SK-N-SH (cell line): ENCODE measurements around the gene COL20A1. TPM values are rescaled to one million over a fixed set of nuclear protein-coding genes. Genes with fewer than 3 reads are reported as not detected.

Experiments used
- CTCF ChIA-PET: fragments of 300-600, 350-600 bp; formaldehyde crosslinking; extraction: SDS; loops from one replicate; lab custom pipeline; 2021; lab: Yijun Ruan, JAX
- POLR2A ChIA-PET: fragments of 350-600 bp; sonication (Branson Sonifier 250); formaldehyde crosslinking; extraction: SDS; loops from one replicate; lab custom pipeline; 2020; ENCODE audit warnings: antibody characterized with exemption, inconsistent platforms; lab: Yijun Ruan, JAX
- DNase-seq: peaks from one replicate; pipeline ENCODE4 v3.0.0; 2012
- H2AFZ ChIP-seq: fragments of 200-600 bp; sonication (generic); 2 replicates; pipeline ENCODE4 v1.8.1; 2016; ENCODE audit warnings: antibody characterized with exemption, mild to moderate bottlenecking, low read depth
- H3F3A ChIP-seq: fragments of 200-600 bp; sonication (generic); replicated peaks from 2 replicates; pipeline ENCODE3; 2016; ENCODE audit warnings: antibody characterized with exemption, mild to moderate bottlenecking; ENCODE audit not compliant: insufficient read depth
- H3K27ac ChIP-seq, 2 experiments: fragments of 200-500 bp in 1 of 2; fragments of 200-600 bp in 1 of 2; sonication (Bioruptor generic) in 1 of 2; sonication (generic), shearing (Covaris generic) in 1 of 2; 2 replicates each; pipeline versions ENCODE4 v1.5.1 to v1.6.1; 2014 to 2016; ENCODE audit warnings: low read depth in 2 of 2, inconsistent platforms in 1 of 2, low read length in 1 of 2, mild to moderate bottlenecking in 1 of 2, mixed read lengths in 1 of 2
- H3K27me3 ChIP-seq: fragments of 200-600 bp; sonication (generic), shearing (Covaris generic); 2 replicates; pipeline ENCODE4 v1.6.1; 2016; ENCODE audit warnings: mixed run types; ENCODE audit not compliant: insufficient read depth
- H3K36me3 ChIP-seq, 2 experiments: fragments of 200-500 bp in 1 of 2; fragments of 200-600 bp in 1 of 2; sonication (Bioruptor generic) in 1 of 2; sonication (generic) in 1 of 2; replicated peaks in 1 of 2; 2 replicates each; pipeline versions ENCODE3 to v1.5.1; 2014 to 2016; ENCODE audit warnings: low read length in 1 of 2, mild to moderate bottlenecking in 1 of 2; ENCODE audit not compliant: insufficient read depth in 2 of 2, control insufficient read depth in 1 of 2
- H3K4me1 ChIP-seq, 2 experiments: fragments of 200-500 bp in 1 of 2; fragments of 200-600 bp in 1 of 2; sonication (Bioruptor generic) in 1 of 2; sonication (generic), shearing (Covaris generic) in 1 of 2; 2 replicates each; pipeline versions ENCODE4 v1.5.1 to v1.6.1; 2014 to 2016; ENCODE audit warnings: low read depth in 1 of 2, low read length in 1 of 2, mixed run types in 1 of 2; ENCODE audit not compliant: insufficient read depth in 2 of 2, control insufficient read depth in 1 of 2
- H3K4me2 ChIP-seq: fragments of 200-600 bp; sonication (generic), shearing (Covaris generic); 2 replicates; pipeline ENCODE4 v1.6.1; 2017; ENCODE audit warnings: mixed run types
- H3K4me3 ChIP-seq, 2 experiments: fragments of 200-500 bp in 1 of 2; fragments of 200-600 bp in 1 of 2; sonication (Bioruptor generic) in 1 of 2; sonication (generic), shearing (Covaris generic) in 1 of 2; 2 replicates each; pipeline versions ENCODE4 v1.5.1 to v1.8.1; 2014 to 2016; ENCODE audit warnings: low read depth in 2 of 2, inconsistent platforms in 1 of 2, low read length in 1 of 2, mild to moderate bottlenecking in 1 of 2, mixed read lengths in 1 of 2, moderate library complexity in 1 of 2
- H3K79me2 ChIP-seq: fragments of 200-600 bp; sonication (generic); 2 replicates; pipeline ENCODE4 v1.8.1; 2017; ENCODE audit warnings: mild to moderate bottlenecking; ENCODE audit not compliant: insufficient read depth
- H3K9ac ChIP-seq: fragments of 200-600 bp; sonication (generic); 2 replicates; pipeline ENCODE4 v1.6.1; 2017; ENCODE audit warnings: mixed run types
- H3K9me2 ChIP-seq: fragments of 200-600 bp; sonication (generic); 2 replicates; pipeline ENCODE4 v1.6.1; 2017; ENCODE audit warnings: mixed run types
- H3K9me3 ChIP-seq: fragments of 200-600 bp; sonication (generic); 2 replicates; pipeline ENCODE4 v1.6.1; 2017; ENCODE audit warnings: mixed run types, mild to moderate bottlenecking, moderate library complexity
- H4K20me1 ChIP-seq: fragments of 200-600 bp; sonication (generic); 2 replicates; pipeline ENCODE4 v1.6.1; 2017; ENCODE audit warnings: mild to moderate bottlenecking, mixed run types; ENCODE audit not compliant: insufficient read depth
- CHD2 ChIP-seq: fragments of 150-350 bp; IDR thresholded peaks from 2 replicates; pipeline ENCODE4 v1.6.1; 2018; ENCODE audit warnings: low read length; ENCODE audit not compliant: partially characterized antibody
- ELF1 ChIP-seq: IDR thresholded peaks from 2 replicates; pipeline ENCODE4 v1.4.0; 2012
- EZH2phosphoT487 ChIP-seq: fragments of 200-600 bp; sonication (generic); IDR thresholded peaks from 2 replicates; pipeline ENCODE4 v1.6.1; 2017; ENCODE audit warnings: low read depth, mixed run types, mild to moderate bottlenecking, antibody characterized with exemption, moderate library complexity, borderline replicate concordance
- FOSL2 ChIP-seq: IDR thresholded peaks from 2 replicates; pipeline ENCODE4 v1.4.0; 2012; ENCODE audit warnings: low read depth, mild to moderate bottlenecking, moderate library complexity, borderline replicate concordance
- FOXJ3 ChIP-seq: sonication (generic); formaldehyde crosslinking; IDR thresholded peaks from 2 replicates; pipeline ENCODE4 v1.5.1; 2020; ENCODE audit warnings: mild to moderate bottlenecking, missing genetic modification reagents
- FOXM1 ChIP-seq: IDR thresholded peaks from 2 replicates; pipeline ENCODE4 v1.4.0; 2012; ENCODE audit warnings: low read depth, mild to moderate bottlenecking
- GABPA ChIP-seq: IDR thresholded peaks from 2 replicates; pipeline ENCODE4 v1.4.0; 2012; ENCODE audit warnings: low read depth, mild to moderate bottlenecking
- GATA2 ChIP-seq: sonication (generic); formaldehyde crosslinking; IDR thresholded peaks from 2 replicates; pipeline ENCODE4 v1.5.0; 2020; ENCODE audit warnings: mild to moderate bottlenecking, missing genetic modification reagents
- JUND ChIP-seq: IDR thresholded peaks from 2 replicates; pipeline ENCODE4 v1.4.0; 2012
- NRF1 ChIP-seq: IDR thresholded peaks from 2 replicates; pipeline ENCODE4 v1.6.1; 2012; ENCODE audit warnings: low read depth, mild to moderate bottlenecking, low read length
- RAD21 ChIP-seq: IDR thresholded peaks from 2 replicates; pipeline ENCODE4 v1.6.1; 2012; ENCODE audit warnings: mild to moderate bottlenecking, low read length
- RCOR1 ChIP-seq: fragments of 150-350 bp; IDR thresholded peaks from 2 replicates; pipeline ENCODE4 v1.6.1; 2017; ENCODE audit warnings: antibody characterized with exemption, low read length
- SIN3A ChIP-seq: IDR thresholded peaks from 2 replicates; pipeline ENCODE4 v1.6.1; 2012; ENCODE audit warnings: low read depth, mild to moderate bottlenecking, low read length, moderate library complexity, borderline replicate concordance
- SMC3 ChIP-seq: IDR thresholded peaks from 2 replicates; pipeline ENCODE4 v1.6.1; 2012; ENCODE audit warnings: low read depth, low read length, improper control_type of control experiment
- YY1 ChIP-seq: IDR thresholded peaks from 2 replicates; pipeline ENCODE4 v1.4.0; 2012; ENCODE audit warnings: low read depth, mild to moderate bottlenecking
- WGBS: methylation state at CpG from one replicate; pipeline ENCODE4 v1.1.6; 2017; ENCODE audit warnings: low lambda C conversion rate; 5-methylcytosine and 5-hydroxymethylcytosine counted together
- polyA plus RNA-seq, 3 experiments: library from polyadenylated mRNA; depleted of rRNA; stranded (reverse); fragments of >200 nt; gene quantifications; 2 replicates each; pipeline ENCODE4 v1.2.3, GENCODE V29; 2012
- TF ChIP-seq, protein P1 (sequence below): IDR thresholded peaks from 2 replicates; pipeline ENCODE4 v1.4.0; 2012; ENCODE audit warnings: low read depth, borderline replicate concordance

Gene COL20A1
- polyA plus RNA-seq, 1 of the 3 experiments (the other 2 are of a cell fraction): not detected

DNA sequence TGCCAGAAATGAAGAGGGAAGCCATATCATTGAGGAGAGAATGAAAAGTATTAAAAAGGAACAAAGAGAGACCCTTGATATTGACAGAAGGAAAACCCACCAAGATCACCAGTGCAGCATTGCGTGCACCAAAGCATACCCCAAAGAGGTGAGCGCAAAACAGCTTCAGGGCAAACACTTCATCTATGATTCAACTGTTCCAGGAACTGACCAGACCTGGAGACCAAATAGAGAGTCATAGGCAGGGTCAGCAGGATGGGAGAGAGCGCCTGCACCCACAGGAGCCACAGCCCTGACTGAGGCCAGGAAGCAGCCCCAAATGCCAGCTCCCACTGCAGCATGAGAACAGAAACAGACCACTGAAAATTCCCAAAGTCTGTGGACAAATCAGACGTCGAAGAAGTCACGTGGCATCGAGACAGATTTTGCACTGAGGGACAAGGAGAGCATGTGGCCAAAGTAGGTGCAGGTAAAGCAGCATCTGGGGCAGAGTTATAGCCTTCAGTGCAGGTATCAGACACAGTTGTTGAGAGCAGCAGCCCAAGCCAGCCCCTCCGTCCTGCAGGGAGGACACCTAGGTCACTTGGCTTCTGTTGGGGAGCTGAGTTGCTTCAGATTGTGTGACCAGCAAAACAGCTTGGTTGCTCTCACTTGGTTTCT lies 38.9 kb downstream of the COL20A1 start:
- no peaks in the 10 kb centered on the region for H4K20me1 ChIP-seq
- peaks cover 0 to 3% of the 10 kb centered on the region in 2 experiments; a peak in 1 of 4 replicates for H3K4me1 ChIP-seq
- CTCF ChIA-PET: interaction anchor here (1.2 to 4.9 kb wide), 3 partner anchors 23 to 149 kb away, joined by 3 to 29 read pairs (median 20); no protein-coding TSS in a partner anchor
- H2AFZ ChIP-seq: no peak overlapping the region
- no peaks in the 10 kb centered on the region for H3K27me3 ChIP-seq
- no peaks in the 10 kb centered on the region for H3K79me2 ChIP-seq
- H3K4me3 ChIP-seq: no peak overlapping the region
- no peaks in the 10 kb centered on the region for H3K9me3 ChIP-seq
- H3K9ac ChIP-seq: no peak overlapping the region
- H3K27ac ChIP-seq: no peak overlapping the region
- DNase-seq: no peak
- H3F3A ChIP-seq: no peaks in the 10 kb centered on the region
- WGBS: 67% methylated on average over 7 of the region's 8 CpGs
- POLR2A ChIA-PET: no interaction called here
- TF ChIP-seq NRF1: no peak
- TF ChIP-seq RAD21: no peak
- TF ChIP-seq RCOR1: no peak
- TF ChIP-seq GATA2 (CRISPR knock-in tag): no peak
- TF ChIP-seq, protein P1, sequence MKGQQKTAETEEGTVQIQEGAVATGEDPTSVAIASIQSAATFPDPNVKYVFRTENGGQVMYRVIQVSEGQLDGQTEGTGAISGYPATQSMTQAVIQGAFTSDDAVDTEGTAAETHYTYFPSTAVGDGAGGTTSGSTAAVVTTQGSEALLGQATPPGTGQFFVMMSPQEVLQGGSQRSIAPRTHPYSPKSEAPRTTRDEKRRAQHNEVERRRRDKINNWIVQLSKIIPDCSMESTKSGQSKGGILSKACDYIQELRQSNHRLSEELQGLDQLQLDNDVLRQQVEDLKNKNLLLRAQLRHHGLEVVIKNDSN: no peak
- no peak for TF ChIP-seq FOXM1
- TF ChIP-seq CHD2: no peak
- no peak for TF ChIP-seq FOXJ3
- TF ChIP-seq JUND: no peak
- no peak for TF ChIP-seq SIN3A
- TF ChIP-seq EZH2phosphoT487: no peak
- TF ChIP-seq YY1: no peak
- TF ChIP-seq SMC3: no peak
- TF ChIP-seq FOSL2: no peak
- H3K36me3 ChIP-seq: no peaks in the 10 kb centered on the region
- H3K4me2 ChIP-seq: no peak overlapping the region
- no peaks in the 10 kb centered on the region for H3K9me2 ChIP-seq

DNA sequence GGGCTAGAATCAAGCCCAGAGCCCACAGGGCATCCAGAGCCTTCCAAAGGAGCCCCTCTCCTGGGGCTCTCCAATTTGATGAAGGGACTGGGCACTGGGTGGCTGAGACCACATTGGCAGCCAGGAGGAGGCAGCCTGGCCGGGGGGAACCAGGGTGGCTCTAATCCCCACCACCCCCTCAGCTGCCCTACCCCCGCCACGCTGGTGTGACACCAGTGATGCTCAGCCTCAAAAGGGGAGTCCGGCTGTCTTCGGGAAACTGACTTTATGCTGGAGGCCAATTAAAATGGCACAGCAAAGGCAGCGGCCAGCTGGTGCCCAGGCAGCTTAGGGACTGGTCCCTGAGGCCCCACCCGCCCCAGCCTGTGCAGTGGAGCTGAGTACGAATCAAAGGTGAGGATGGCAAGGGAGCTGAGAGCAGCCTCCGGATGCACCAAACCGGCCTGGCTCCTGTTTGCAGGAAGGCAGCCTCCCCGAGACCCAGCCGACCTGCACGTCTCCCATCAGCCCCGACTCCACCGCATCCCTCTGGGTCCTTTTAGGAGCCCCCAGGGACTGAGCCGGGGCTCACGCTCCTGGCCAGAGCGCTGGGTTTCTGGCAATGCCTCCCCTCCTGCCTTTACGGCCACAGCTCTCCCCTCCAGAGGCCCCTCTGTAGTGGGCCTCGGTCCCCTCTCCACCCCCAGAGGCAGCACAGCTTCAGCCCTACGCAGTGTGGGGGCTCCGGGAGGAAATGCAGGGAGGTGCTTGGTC lies 39.7 kb downstream of the COL20A1 start:
- Histone ChIP-seq H4K20me1 (no peaks in the 10 kb centered on the region), H3F3A (no peaks in the 10 kb centered on the region), H3K4me1 (peaks cover 0 to 3% of the 10 kb centered on the region in 2 experiments; a peak in 1 of 4 replicates), H3K9ac (no peak overlapping the region), H3K36me3 (no peaks in the 10 kb centered on the region), H3K27ac (no peak overlapping the region), H3K4me2 (no peak overlapping the region), H3K9me3 (no peaks in the 10 kb centered on the region), H2AFZ (no peak overlapping the region), H3K27me3 (no peaks in the 10 kb centered on the region), H3K79me2 (no peaks in the 10 kb centered on the region), H3K4me3 (no peak overlapping the region), H3K9me2 (no peaks in the 10 kb centered on the region)
- POLR2A ChIA-PET: no interaction called here
- CTCF ChIA-PET: interaction anchor here (1.1 to 4.9 kb wide), 3 partner anchors 23 to 49 kb away, joined by 3 to 29 read pairs (median 20); no protein-coding TSS in a partner anchor
- WGBS: 51% methylated on average over 12 of the region's 22 CpGs
- no peak for DNase-seq
- TF ChIP-seq SIN3A: no peak
- TF ChIP-seq JUND: no peak
- no peak for TF ChIP-seq GABPA
- TF ChIP-seq ELF1: no peak
- TF ChIP-seq RCOR1: no peak
- TF ChIP-seq, protein P1: no peak
- no peak for TF ChIP-seq CHD2
- no peak for TF ChIP-seq EZH2phosphoT487
